SU-DHL-6 (cell line): Measurements from ENCODE around the gene SIGLEC9.

ENCODE experiments used
- H2AFZ ChIP-seq: fragments of 200-600 bp; sonication (generic); 2 replicates; pipeline ENCODE4 v1.6.1; 2014; ENCODE audit warnings: low read depth, mild to moderate bottlenecking, moderate library complexity, mixed read lengths, antibody characterized with exemption, low read length; ENCODE audit not compliant: severe bottlenecking
- H3F3A ChIP-seq: fragments of 200-600 bp; shearing (Covaris generic); 2 replicates; pipeline ENCODE4 v1.6.0; 2016; ENCODE audit warnings: antibody characterized with exemption, mild to moderate bottlenecking; ENCODE audit not compliant: insufficient read depth
- H3K27ac ChIP-seq: fragments of 200-600 bp; sonication (generic); 2 replicates; pipeline ENCODE4 v1.5.1; 2016; ENCODE audit warnings: low read depth, mild to moderate bottlenecking, low read length, moderate library complexity, mixed read lengths
- H3K27me3 ChIP-seq: fragments of 200-600 bp; sonication (generic), shearing (Covaris generic); 2 replicates; pipeline ENCODE4 v1.6.0; 2014; ENCODE audit warnings: mild to moderate bottlenecking, low read length
- H3K36me3 ChIP-seq: fragments of 200-600 bp; sonication (generic); 2 replicates; pipeline ENCODE4 v1.6.1; 2014; ENCODE audit warnings: mild to moderate bottlenecking, low read length, mixed read lengths
- H3K4me2 ChIP-seq: fragments of 300-600, 200-600 bp; shearing (Covaris generic), sonication (generic); 2 replicates; pipeline ENCODE4 v1.6.0; 2014; ENCODE audit warnings: low read length, low read depth, mild to moderate bottlenecking; ENCODE audit not compliant: poor library complexity, severe bottlenecking
- H3K4me3 ChIP-seq: fragments of 200-600 bp; sonication (generic); 2 replicates; pipeline ENCODE4 v1.5.1; 2014; ENCODE audit warnings: antibody characterized with exemption, low read length, mild to moderate bottlenecking, mixed read lengths; ENCODE audit not compliant: insufficient read depth, poor library complexity, severe bottlenecking
- H3K79me2 ChIP-seq: fragments of 200-600 bp; sonication (generic); 2 replicates; pipeline ENCODE4 v1.6.1; 2014; ENCODE audit warnings: mild to moderate bottlenecking, low read length, moderate library complexity; ENCODE audit not compliant: insufficient read depth
- H3K9ac ChIP-seq: fragments of 200-600 bp; sonication (generic); 2 replicates; pipeline ENCODE4 v1.7.0; 2014; ENCODE audit warnings: mild to moderate bottlenecking, low read length
- H3K9me2 ChIP-seq: fragments of 200-600 bp; sonication (generic); replicated peaks from 2 replicates; pipeline ENCODE4 v1.6.1; 2014; ENCODE audit warnings: low read length; ENCODE audit not compliant: insufficient read depth
- H3K9me3 ChIP-seq: fragments of 200-600 bp; sonication (generic); 2 replicates; pipeline ENCODE4 v1.6.1; 2014; ENCODE audit warnings: low read length, mixed read lengths; ENCODE audit not compliant: insufficient read depth
- H4K20me1 ChIP-seq: fragments of 200-600 bp; sonication (generic); 2 replicates; pipeline ENCODE4 v1.6.1; 2014; ENCODE audit warnings: low read depth, mild to moderate bottlenecking, antibody characterized with exemption, low read length, moderate library complexity, mixed read lengths
- EZH2phosphoT487 ChIP-seq: fragments of 200-600 bp; sonication (generic), shearing (Covaris generic); conservative IDR thresholded peaks from 2 replicates; pipeline ENCODE4 v1.6.1; 2018; ENCODE audit warnings: mild to moderate bottlenecking, antibody characterized with exemption, low read length, moderate library complexity, mixed read lengths
- TF ChIP-seq, protein P1 (sequence below): fragments of 200-600 bp; sonication (generic); IDR thresholded peaks from one replicate; pipeline ENCODE4 v1.5.1; 2017; ENCODE audit warnings: antibody characterized with exemption, mild to moderate bottlenecking, low read length, moderate library complexity; ENCODE audit not compliant: insufficient read depth, poor library complexity, severe bottlenecking

Gene SIGLEC9

GRCh38 chr19:51173681-51174080, 49.0 kb downstream of the SIGLEC9 start:
- H3K27me3 ChIP-seq = no peaks in the 10 kb centered on the region

DNA sequence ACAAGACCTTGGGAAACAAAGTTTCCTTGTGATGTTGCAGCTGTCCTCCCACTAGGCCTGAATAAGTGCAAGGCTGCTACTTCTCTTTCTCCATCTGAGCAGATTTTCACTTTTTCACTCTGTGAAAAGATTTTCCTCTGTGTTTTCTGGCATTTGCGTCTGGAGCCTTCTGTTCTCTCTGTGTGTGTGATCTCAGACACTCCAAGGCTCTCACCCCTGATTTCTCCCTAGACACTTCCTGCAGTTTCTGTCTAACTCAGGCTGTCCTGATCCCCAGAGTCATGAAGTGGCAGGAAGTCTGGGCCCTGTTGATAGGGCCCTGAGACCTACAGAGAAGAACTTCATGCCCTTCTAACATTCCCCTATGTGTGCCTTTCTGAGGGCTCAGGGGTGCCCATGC, 54.5 kb downstream of the SIGLEC9 start:
- H4K20me1 ChIP-seq = no peaks in the 10 kb centered on the region
- H3K9ac ChIP-seq = no peak overlapping the region
- no peak overlapping the region for H3K27ac ChIP-seq
- no peaks in the 10 kb centered on the region for H3K27me3 ChIP-seq
- no peak for TF ChIP-seq EZH2phosphoT487
- TF ChIP-seq, protein P1, sequence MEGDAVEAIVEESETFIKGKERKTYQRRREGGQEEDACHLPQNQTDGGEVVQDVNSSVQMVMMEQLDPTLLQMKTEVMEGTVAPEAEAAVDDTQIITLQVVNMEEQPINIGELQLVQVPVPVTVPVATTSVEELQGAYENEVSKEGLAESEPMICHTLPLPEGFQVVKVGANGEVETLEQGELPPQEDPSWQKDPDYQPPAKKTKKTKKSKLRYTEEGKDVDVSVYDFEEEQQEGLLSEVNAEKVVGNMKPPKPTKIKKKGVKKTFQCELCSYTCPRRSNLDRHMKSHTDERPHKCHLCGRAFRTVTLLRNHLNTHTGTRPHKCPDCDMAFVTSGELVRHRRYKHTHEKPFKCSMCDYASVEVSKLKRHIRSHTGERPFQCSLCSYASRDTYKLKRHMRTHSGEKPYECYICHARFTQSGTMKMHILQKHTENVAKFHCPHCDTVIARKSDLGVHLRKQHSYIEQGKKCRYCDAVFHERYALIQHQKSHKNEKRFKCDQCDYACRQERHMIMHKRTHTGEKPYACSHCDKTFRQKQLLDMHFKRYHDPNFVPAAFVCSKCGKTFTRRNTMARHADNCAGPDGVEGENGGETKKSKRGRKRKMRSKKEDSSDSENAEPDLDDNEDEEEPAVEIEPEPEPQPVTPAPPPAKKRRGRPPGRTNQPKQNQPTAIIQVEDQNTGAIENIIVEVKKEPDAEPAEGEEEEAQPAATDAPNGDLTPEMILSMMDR = no peak
- no peaks in the 10 kb centered on the region for H3K79me2 ChIP-seq
- H3K9me2 ChIP-seq = no peaks in the 10 kb centered on the region
- no peak overlapping the region for H3K4me2 ChIP-seq
- H3K4me3 ChIP-seq = no peak overlapping the region
- H3K36me3 ChIP-seq = no peaks in the 10 kb centered on the region
- H3K9me3 ChIP-seq = no peaks in the 10 kb centered on the region
- no peak overlapping the region for H2AFZ ChIP-seq
- H3F3A ChIP-seq = no peaks in the 10 kb centered on the region

More at GRCh38 chr19:51173681-51174080, 49.0 kb downstream of the SIGLEC9 start:
- H3K9ac ChIP-seq = no peak overlapping the region
- no peak overlapping the region for H3K4me2 ChIP-seq
- no peaks in the 10 kb centered on the region for H3K79me2 ChIP-seq
- H3K4me3 ChIP-seq = no peak overlapping the region
- H3K9me2 ChIP-seq = no peaks in the 10 kb centered on the region
- TF ChIP-seq EZH2phosphoT487 = no peak
- TF ChIP-seq, protein P1 = no peak
- H2AFZ ChIP-seq = no peak overlapping the region
- H3K36me3 ChIP-seq = no peaks in the 10 kb centered on the region
- no peaks in the 10 kb centered on the region for H3F3A ChIP-seq
- no peaks in the 10 kb centered on the region for H4K20me1 ChIP-seq
- H3K9me3 ChIP-seq = no peaks in the 10 kb centered on the region
- no peak overlapping the region for H3K27ac ChIP-seq
